Adrenal gland (tissue), 5 donors: ENCODE results near the gene SYT5.

ENCODE experiments used
- CTCF ChIP-seq, 6 experiments: fragments of 450-650 bp in 4 of 6; fragments of 200-600 bp in 2 of 6; sonication (generic) in 1 of 6; IDR thresholded peaks; 1 replicate in 5 of 6; 2 replicates in 1 of 6; pipeline versions ENCODE4 v1.5.1 to v1.8.0; 2016 to 2021; ENCODE audit warnings: antibody characterized with exemption in 6 of 6, mild to moderate bottlenecking in 2 of 6, moderate library complexity in 1 of 6
- POLR2A ChIP-seq, 2 donors: fragments of 450-650 bp; IDR thresholded peaks; one replicate each; pipeline ENCODE4 v1.6.1; 2017; ENCODE audit warnings: antibody characterized with exemption in 2 of 2, mild to moderate bottlenecking in 2 of 2, moderate library complexity in 1 of 2
- donor health status: DM: no; HTN: no; CAD: no.

GRCh38 chr19:55156202-55157063 lies 23.7 kb downstream of the SYT5 start:
- no peak for TF ChIP-seq CTCF (IDR thresholded peaks at IDR 0.05)
- no peak for TF ChIP-seq POLR2A (IDR thresholded peaks at IDR 0.05)
